ENCODE data around the gene TTK.
"Not testable (repeated sequence)": the region's sequence is repeated elsewhere in the genome, so short reads cannot be mapped to it uniquely, and the experiment has no call there.

TTK gene

GRCh38 chr6:80068146-80068545 is 63.7 kb downstream of the TTK start:
- not testable (repeated sequence) for H3K14ac ChIP-seq (ENCODE audit: low read length); H3K27me3 ChIP-seq (ENCODE audit: control insufficient read depth in 3 of 3, insufficient read depth in 3 of 3, low read depth in 1 of 3, low read length in 3 of 3); H2BK5ac ChIP-seq (ENCODE audit: low read length); H4K8ac ChIP-seq (ENCODE audit: low read depth, low read length); H3K36me3 ChIP-seq (replicated peaks in 1 of 2; ENCODE audit: control insufficient read depth in 2 of 2, insufficient read depth in 2 of 2, low read length in 2 of 2); H3K4ac ChIP-seq (ENCODE audit: low read length); H3K18ac ChIP-seq (ENCODE audit: low read length); H3K4me1 ChIP-seq (ENCODE audit: control insufficient read depth in 2 of 2, insufficient read depth in 1 of 2, low read depth in 1 of 2, low read length in 2 of 2); H3K4me3 ChIP-seq (ENCODE audit: low read length in 2 of 2); H3K9me3 ChIP-seq (replicated peaks in 1 of 2; ENCODE audit: control insufficient read depth in 2 of 2, insufficient read depth in 1 of 2, low read depth in 1 of 2, low read length in 2 of 2); H4K91ac ChIP-seq (ENCODE audit: low read depth, low read length, poor library complexity); H2AK5ac ChIP-seq (ENCODE audit: low read depth, low read length); H3K23ac ChIP-seq (ENCODE audit: low read depth, low read length, poor library complexity); DNase-seq (ENCODE audit: low spot score); H2BK120ac ChIP-seq (ENCODE audit: low read depth, low read length); H3K9ac ChIP-seq (ENCODE audit: low read depth, low read length, poor library complexity); H3K4me2 ChIP-seq (ENCODE audit: insufficient read depth, low read length, poor library complexity, severe bottlenecking); H2BK15ac ChIP-seq (ENCODE audit: low read length); H2BK12ac ChIP-seq (ENCODE audit: low read length); H3K27ac ChIP-seq (replicated peaks; ENCODE audit: low read length); H2AFZ ChIP-seq (ENCODE audit: low read length); H3K79me1 ChIP-seq (ENCODE audit: low read depth, low read length)
- no CpG with 5 or more reads among the region's 7 CpGs for WGBS, 2 donors (ENCODE audit: extremely low coverage in 2 of 2, insufficient read length in 2 of 2, insufficient replicate concordance in 1 of 2)

DNA sequence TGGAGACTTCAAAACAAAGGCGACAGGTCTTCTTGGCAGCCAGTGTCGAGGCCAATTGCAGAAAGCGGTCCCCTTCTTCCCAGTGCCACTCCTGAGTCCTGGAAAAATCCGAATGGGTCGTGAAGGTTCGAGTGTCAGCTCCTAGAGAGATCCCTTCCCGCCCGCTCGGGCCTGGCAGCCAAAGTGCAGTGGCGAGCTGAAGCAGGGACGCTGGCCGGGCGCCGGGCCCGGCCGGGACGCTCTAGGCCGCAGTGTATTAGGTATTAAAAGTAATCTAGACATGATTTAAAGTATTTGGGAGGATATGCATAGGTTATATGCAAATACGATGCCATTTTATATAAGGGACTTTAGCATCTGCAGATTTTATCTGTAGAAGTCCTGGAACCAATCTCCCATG is 66.0 kb downstream of the TTK start:
- not testable (repeated sequence) for H3K36me3 ChIP-seq (replicated peaks in 1 of 2; ENCODE audit: control insufficient read depth in 2 of 2, insufficient read depth in 2 of 2, low read length in 2 of 2); H4K91ac ChIP-seq (ENCODE audit: low read depth, low read length, poor library complexity); H3K9ac ChIP-seq (ENCODE audit: low read depth, low read length, poor library complexity); H2AFZ ChIP-seq (ENCODE audit: low read length); H3K14ac ChIP-seq (ENCODE audit: low read length); H2BK12ac ChIP-seq (ENCODE audit: low read length); H2AK5ac ChIP-seq (ENCODE audit: low read depth, low read length); H3K18ac ChIP-seq (ENCODE audit: low read length); H3K4ac ChIP-seq (ENCODE audit: low read length); H3K4me3 ChIP-seq (ENCODE audit: low read length in 2 of 2); H2BK120ac ChIP-seq (ENCODE audit: low read depth, low read length); DNase-seq (ENCODE audit: low spot score); H3K27me3 ChIP-seq (ENCODE audit: control insufficient read depth in 3 of 3, insufficient read depth in 3 of 3, low read depth in 1 of 3, low read length in 3 of 3); H3K9me3 ChIP-seq (replicated peaks in 1 of 2; ENCODE audit: control insufficient read depth in 2 of 2, insufficient read depth in 1 of 2, low read depth in 1 of 2, low read length in 2 of 2); H3K79me1 ChIP-seq (ENCODE audit: low read depth, low read length); H2BK5ac ChIP-seq (ENCODE audit: low read length); H4K8ac ChIP-seq (ENCODE audit: low read depth, low read length); H3K27ac ChIP-seq (replicated peaks; ENCODE audit: low read length); H2BK15ac ChIP-seq (ENCODE audit: low read length); H3K4me2 ChIP-seq (ENCODE audit: insufficient read depth, low read length, poor library complexity, severe bottlenecking); H3K23ac ChIP-seq (ENCODE audit: low read depth, low read length, poor library complexity); H3K4me1 ChIP-seq (ENCODE audit: control insufficient read depth in 2 of 2, insufficient read depth in 1 of 2, low read depth in 1 of 2, low read length in 2 of 2)
- WGBS, 2 donors (ENCODE audit: extremely low coverage in 2 of 2, insufficient read length in 2 of 2, insufficient replicate concordance in 1 of 2) = no CpG with 5 or more reads among the region's 19 CpGs

- no peak overlapping the region for H3K14ac ChIP-seq (ENCODE audit: low read length)
- no peaks in the 10 kb centered on the region for H3K27me3 ChIP-seq (ENCODE audit: control insufficient read depth in 3 of 3, insufficient read depth in 3 of 3, low read depth in 1 of 3, low read length in 3 of 3)
- WGBS, 2 donors (ENCODE audit: extremely low coverage in 2 of 2, insufficient read length in 2 of 2, insufficient replicate concordance in 1 of 2) = no CpG with 5 or more reads among the region's 1 CpG
- no peak overlapping the region for H3K18ac ChIP-seq (ENCODE audit: low read length)
- H3K4ac ChIP-seq (ENCODE audit: low read length) = no peak overlapping the region
- no peak overlapping the region for H4K8ac ChIP-seq (ENCODE audit: low read depth, low read length)
- H3K79me1 ChIP-seq (ENCODE audit: low read depth, low read length) = no peaks in the 10 kb centered on the region
- no peak overlapping the region for H3K4me3 ChIP-seq (ENCODE audit: low read length in 2 of 2)
- H2BK12ac ChIP-seq (ENCODE audit: low read length) = no peak overlapping the region
- no peak overlapping the region for H3K27ac ChIP-seq (replicated peaks; ENCODE audit: low read length)
- no peak overlapping the region for H2BK15ac ChIP-seq (ENCODE audit: low read length)
- H4K91ac ChIP-seq (ENCODE audit: low read depth, low read length, poor library complexity) = no peak overlapping the region
- no peak overlapping the region for H2AK5ac ChIP-seq (ENCODE audit: low read depth, low read length)
- no peak for DNase-seq (ENCODE audit: low spot score)
- H3K4me1 ChIP-seq (ENCODE audit: control insufficient read depth in 2 of 2, insufficient read depth in 1 of 2, low read depth in 1 of 2, low read length in 2 of 2) = no peaks in the 10 kb centered on the region
- H3K23ac ChIP-seq (ENCODE audit: low read depth, low read length, poor library complexity) = no peak overlapping the region
- H3K9ac ChIP-seq (ENCODE audit: low read depth, low read length, poor library complexity) = no peak overlapping the region
- H2BK120ac ChIP-seq (ENCODE audit: low read depth, low read length) = no peak overlapping the region
- peaks cover 1 to 6% of the 10 kb centered on the region in 2 donors for H3K9me3 ChIP-seq (replicated peaks in 1 of 2; ENCODE audit: control insufficient read depth in 2 of 2, insufficient read depth in 1 of 2, low read depth in 1 of 2, low read length in 2 of 2)
- H3K36me3 ChIP-seq (replicated peaks in 1 of 2; ENCODE audit: control insufficient read depth in 2 of 2, insufficient read depth in 2 of 2, low read length in 2 of 2) = no peaks in the 10 kb centered on the region
- no peak overlapping the region for H2AFZ ChIP-seq (ENCODE audit: low read length)
- no peak overlapping the region for H3K4me2 ChIP-seq (ENCODE audit: insufficient read depth, low read length, poor library complexity, severe bottlenecking)
- no peak overlapping the region for H2BK5ac ChIP-seq (ENCODE audit: low read length)
Measured at GRCh38 chr6:80077067-80077466, 72.6 kb downstream of the TTK start.

DNA sequence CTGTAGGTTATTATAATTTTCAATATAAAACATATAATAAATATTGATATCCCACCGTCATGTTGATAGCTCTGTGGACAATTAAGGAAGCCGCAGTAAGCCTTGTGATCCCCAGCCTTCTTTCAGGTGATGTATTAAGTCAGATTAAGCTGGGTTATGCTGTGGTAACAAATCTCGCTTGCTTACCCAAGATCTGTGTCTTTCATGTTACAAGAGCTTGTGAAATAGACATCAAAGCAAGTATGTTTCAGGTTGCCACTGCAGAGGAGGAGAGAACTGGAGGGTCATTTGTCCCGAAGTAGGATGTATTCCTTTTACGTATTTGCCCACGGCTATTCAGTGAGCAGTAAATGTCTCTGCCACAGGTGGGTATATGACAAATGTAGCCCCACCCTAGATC is 84.2 kb downstream of the TTK start:
- Histone ChIP-seq H3K14ac (ENCODE audit: low read length) (no peak overlapping the region), H3K9me3 (replicated peaks in 1 of 2; ENCODE audit: control insufficient read depth in 2 of 2, insufficient read depth in 1 of 2, low read depth in 1 of 2, low read length in 2 of 2) (no peaks in the 10 kb centered on the region), H3K9ac (ENCODE audit: low read depth, low read length, poor library complexity) (no peak overlapping the region), H3K79me1 (ENCODE audit: low read depth, low read length) (no peaks in the 10 kb centered on the region), H4K91ac (ENCODE audit: low read depth, low read length, poor library complexity) (no peak overlapping the region), H2BK15ac (ENCODE audit: low read length) (no peak overlapping the region), H2AFZ (ENCODE audit: low read length) (no peak overlapping the region), H3K23ac (ENCODE audit: low read depth, low read length, poor library complexity) (no peak overlapping the region), H3K4me3 (ENCODE audit: low read length in 2 of 2) (no peak overlapping the region), H4K8ac (ENCODE audit: low read depth, low read length) (no peak overlapping the region), H3K27me3 (ENCODE audit: control insufficient read depth in 3 of 3, insufficient read depth in 3 of 3, low read depth in 1 of 3, low read length in 3 of 3) (no peaks in the 10 kb centered on the region), H3K4ac (ENCODE audit: low read length) (no peak overlapping the region), H3K4me1 (ENCODE audit: control insufficient read depth in 2 of 2, insufficient read depth in 1 of 2, low read depth in 1 of 2, low read length in 2 of 2) (no peaks in the 10 kb centered on the region), H3K18ac (ENCODE audit: low read length) (no peak overlapping the region), H3K27ac (replicated peaks; ENCODE audit: low read length) (no peak overlapping the region), H3K36me3 (replicated peaks in 1 of 2; ENCODE audit: control insufficient read depth in 2 of 2, insufficient read depth in 2 of 2, low read length in 2 of 2) (no peaks in the 10 kb centered on the region), H2BK12ac (ENCODE audit: low read length) (no peak overlapping the region), H2BK120ac (ENCODE audit: low read depth, low read length) (no peak overlapping the region), H3K4me2 (ENCODE audit: insufficient read depth, low read length, poor library complexity, severe bottlenecking) (no peak overlapping the region), H2BK5ac (ENCODE audit: low read length) (no peak overlapping the region), H2AK5ac (ENCODE audit: low read depth, low read length) (no peak overlapping the region)
- no CpG with 5 or more reads among the region's 6 CpGs for WGBS, 2 donors (ENCODE audit: extremely low coverage in 2 of 2, insufficient read length in 2 of 2, insufficient replicate concordance in 1 of 2)
- no peak for DNase-seq (ENCODE audit: low spot score)

All from neuronal stem cell (in vitro differentiated cells).